HG03520 (cell line): Measurements from ENCODE around the gene DAZAP2.
"Not testable (repeated sequence)": the region's sequence is repeated elsewhere in the genome, so short reads cannot be mapped to it uniquely, and the experiment has no call there.

ENCODE experiments used
- ATAC-seq: cut with Tn5 transposase; IDR thresholded peaks from one replicate; pipeline ENCODE4 v1.9.1; 2021; ENCODE audit warnings: mild to moderate bottlenecking, moderate library complexity; ENCODE audit not compliant: unreplicated experiment

The DAZAP2 gene

GRCh38 chr12:51216642-51217041 lies 22.0 kb upstream of the DAZAP2 start:
- no peak for ATAC-seq

DNA sequence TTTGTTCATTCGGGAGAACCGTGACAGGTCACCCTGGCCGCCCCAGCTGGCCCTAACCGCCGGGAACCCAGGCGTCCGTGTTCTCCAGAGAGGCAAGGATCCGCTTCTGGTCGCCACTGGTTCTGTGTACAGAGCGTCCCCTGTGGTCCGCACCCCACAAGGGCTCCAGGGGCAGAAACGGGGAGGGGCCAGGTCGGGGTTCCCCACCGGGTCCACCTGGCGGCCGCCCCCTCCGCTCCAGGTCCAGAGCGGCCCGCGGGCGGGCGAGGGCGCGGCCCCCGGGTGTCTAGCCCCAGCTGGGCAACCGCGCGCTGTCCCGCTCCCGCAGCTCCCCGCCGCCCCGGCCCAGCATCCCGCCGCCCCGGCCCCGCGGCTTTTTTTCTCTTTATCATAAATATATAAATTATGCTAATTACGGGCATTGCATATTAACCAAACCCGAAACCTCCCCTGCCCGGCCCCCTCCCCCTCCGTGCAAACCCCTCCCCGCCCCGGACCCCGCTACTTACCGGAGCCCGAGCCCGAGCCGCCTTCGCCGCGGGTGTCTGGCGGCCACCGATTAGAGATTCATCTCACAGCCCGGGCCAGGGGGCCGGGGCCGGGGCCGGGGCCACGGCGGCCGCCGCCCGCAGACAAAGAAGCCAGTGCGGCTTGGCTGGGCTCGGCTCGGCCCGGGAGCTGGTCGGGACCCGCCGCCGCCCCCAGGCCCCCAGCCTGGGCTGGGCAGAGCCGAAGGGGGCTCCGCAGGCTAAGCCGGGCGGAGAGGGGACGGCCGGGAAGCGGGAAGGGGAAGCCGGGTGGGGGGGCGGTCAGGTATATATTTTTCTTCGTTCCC lies 21.3 kb upstream of the DAZAP2 start:
- ATAC-seq = no peak

- peak; percentile 59 for ATAC-seq
Measured at GRCh38 chr12:51217968-51218606, 20.5 kb upstream of the DAZAP2 start, which contains the start of gene POU6F1. TSS of gene POU6F1 (minus strand) at chr12:51218062. CDS start at chr12:51206836, 11,226 bp downstream.

DNA sequence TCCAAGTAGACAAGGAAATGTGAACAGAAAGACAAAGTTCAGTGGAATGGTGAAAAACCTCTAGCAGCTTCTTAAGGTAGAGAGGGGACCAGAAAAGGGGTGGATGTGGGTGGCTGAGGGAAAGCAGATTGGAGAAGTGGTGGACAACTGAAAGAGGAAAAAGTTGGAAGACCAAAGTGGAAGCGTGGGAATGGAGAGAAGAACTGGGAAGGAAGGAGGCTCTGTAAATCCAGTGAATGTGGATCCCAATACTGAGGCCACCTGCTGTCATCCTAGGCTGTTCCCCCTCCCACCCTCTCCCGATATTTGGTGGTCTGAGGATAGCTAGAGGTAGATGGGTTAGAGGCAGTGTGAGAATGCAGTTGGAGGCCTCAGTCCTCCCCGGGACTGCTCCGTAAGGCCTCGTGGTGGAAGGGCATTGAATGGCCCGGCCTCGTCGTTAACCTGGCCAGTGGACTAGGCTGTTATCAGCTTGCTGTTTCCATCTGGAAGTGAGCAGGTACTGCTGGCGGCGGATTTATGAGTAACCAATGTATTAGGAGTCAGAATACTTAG lies 19.9 kb upstream of the DAZAP2 start:
- no peak for ATAC-seq

GRCh38 chr12:51219322-51219721 lies 19.3 kb upstream of the DAZAP2 start:
- no peak for ATAC-seq

DNA sequence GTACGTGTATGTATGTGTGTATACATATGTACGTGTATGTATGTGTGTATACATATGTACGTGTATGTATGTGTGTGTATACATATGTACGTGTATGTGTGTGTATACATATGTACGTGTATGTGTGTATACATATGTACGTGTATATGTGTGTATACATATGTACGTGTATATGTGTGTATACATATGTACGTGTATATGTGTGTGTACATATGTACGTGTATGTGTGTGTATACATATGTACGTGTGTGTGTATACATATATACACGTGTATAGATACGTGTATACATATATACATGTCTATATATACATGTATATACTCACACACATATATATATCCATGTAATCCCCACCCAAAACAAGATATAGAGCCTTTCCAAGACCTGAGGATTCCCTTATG lies 18.8 kb upstream of the DAZAP2 start:
- not testable (repeated sequence) for ATAC-seq

DNA sequence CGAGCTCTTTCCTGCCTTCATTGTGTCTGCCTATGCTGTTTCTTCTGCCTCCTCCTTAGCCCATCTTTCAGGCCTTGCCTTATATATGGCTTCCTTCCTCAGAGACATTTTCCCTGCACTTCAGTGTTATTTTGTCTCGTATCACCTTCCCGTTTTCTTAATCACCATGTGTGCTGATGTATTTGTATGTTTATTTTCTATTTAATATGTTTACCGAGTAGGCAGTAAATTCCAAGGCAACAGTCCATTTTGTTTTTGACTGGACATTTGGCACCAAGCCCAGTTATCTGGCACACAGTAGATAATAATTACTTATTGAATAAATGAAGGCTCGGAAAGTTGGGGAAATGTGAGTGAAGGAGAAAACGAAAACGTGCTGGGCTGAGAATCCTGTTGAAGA lies 16.2 kb upstream of the DAZAP2 start:
- ATAC-seq = no peak

- no peak for ATAC-seq
Measured at GRCh38 chr12:51224625-51225024, 14.0 kb upstream of the DAZAP2 start.

GRCh38 chr12:51225234-51225633 lies 13.4 kb upstream of the DAZAP2 start:
- ATAC-seq = no peak

- ATAC-seq = no peak
Measured at GRCh38 chr12:51225771-51226170, 12.9 kb upstream of the DAZAP2 start.

DNA sequence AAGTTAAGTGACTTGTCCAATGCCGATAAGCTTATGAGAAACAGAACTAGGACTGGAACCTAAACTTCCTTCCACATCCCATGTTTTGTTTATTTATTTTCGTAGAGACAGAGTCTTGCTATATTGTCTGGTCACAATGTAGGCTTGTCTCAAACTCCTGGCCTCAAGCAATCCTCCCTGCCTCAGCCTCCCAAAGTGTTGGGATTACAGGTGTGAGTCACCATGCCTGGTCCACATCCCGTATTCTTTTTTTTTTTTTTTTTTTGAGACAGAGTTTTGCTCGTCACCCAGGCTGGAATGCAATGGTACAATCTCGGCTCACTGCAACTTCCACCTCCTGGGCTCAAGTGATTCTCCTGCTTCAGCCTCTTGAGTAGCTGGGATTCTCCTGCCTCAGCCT lies 11.5 kb upstream of the DAZAP2 start:
- ATAC-seq = not testable (repeated sequence)

GRCh38 chr12:51227962-51228361 lies 10.7 kb upstream of the DAZAP2 start:
- no peak for ATAC-seq

- ATAC-seq = no peak
Measured at GRCh38 chr12:51229116-51229809, 9.4 kb upstream of the DAZAP2 start.

DNA sequence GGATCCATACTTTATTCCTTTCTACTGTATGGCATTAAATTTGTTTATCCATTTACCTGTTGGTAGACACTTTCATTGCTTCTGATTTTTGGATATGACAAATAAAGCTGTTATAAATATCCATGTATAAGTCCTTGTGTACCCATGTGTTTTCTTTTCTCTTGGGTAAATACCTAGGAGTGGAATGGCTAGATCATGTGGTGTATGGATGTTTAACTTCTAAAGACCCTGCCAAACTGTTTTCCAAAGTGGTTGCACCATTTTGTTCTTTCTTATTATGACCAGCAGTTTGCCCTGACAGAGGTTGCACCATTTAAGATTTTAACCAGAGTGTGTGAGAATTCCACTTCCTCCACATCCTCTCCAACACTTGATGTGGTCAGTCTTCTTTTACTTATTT lies 6.0 kb upstream of the DAZAP2 start:
- ATAC-seq = no peak

GRCh38 chr12:51234530-51234929 lies 4.1 kb upstream of the DAZAP2 start:
- ATAC-seq = no peak

GRCh38 chr12:51238037-51238509 lies 553 bp upstream of the DAZAP2 start:
- no peak for ATAC-seq

- ATAC-seq = no peak
Measured at GRCh38 chr12:51240971-51241370, 2.3 kb downstream of the DAZAP2 start.

DNA sequence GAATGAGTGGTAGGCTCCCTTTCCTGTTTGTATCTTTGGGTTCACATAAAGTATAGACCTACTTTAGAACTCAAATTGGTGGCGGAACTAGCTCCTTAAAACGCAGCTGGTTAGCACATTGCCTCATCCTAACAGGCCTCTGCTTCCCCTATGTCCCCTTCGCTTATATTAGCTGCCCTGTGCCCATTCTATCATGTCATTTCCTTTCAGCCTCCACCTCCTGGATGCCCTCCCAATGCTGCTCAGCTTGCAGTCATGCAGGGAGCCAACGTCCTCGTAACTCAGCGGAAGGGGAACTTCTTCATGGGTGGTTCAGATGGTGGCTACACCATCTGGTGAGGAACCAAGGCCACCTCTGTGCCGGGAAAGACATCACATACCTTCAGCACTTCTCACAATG lies 3.5 kb downstream of the DAZAP2 start:
- no peak for ATAC-seq

DNA sequence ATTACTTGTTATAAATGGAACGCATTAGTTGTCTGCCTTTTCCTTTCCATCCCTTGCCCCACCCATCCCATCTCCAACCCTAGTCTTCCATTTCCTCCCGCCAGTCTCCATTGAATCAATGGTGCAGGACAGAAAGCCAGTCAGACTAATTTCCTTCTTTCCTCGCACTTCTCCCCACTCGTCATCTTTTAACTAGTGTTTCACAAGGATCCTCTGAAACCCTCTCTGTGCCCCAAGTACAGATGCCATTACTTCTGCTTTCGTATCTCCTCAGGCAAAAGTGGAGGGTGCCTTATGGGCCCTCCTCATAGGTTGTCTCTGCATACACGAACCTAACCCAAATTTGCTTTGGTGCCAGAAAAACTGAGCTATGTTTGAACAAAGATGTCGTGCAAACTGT lies 4.2 kb downstream of the DAZAP2 start:
- no peak for ATAC-seq

- no peak for ATAC-seq
Measured at GRCh38 chr12:51244269-51244668, 5.6 kb downstream of the DAZAP2 start.
